ENCODE measurements around the gene COL13A1. TPM values are rescaled to one million over a fixed set of nuclear protein-coding genes. Genes with fewer than 3 reads are reported as not detected.

Gene COL13A1
- total and polyA plus RNA-seq, 2 of the 8 experiments (the other 6 are each of a cell fraction or from before 2014, with no cell fraction given), result 2.6 to 5.2 TPM

DNA sequence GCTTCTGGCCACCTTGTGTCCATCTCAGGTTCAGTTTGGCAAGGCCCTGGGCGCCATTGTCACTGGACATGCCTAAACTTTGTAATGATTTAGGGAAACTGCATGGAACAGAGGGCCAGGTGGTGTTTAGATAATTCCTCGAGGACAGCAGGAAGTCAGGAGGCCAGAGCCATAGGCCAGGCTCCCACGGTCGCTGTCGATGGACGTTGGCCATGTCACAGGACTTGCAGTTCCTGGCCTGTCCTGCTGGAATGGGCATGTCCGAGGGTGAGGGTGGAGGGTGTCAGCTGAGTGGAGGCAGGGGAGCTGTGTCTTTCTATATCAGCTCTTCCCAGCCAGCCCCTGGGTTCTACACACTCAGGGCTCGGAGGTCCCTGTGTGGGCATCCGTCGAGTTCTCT is 143.1 kb downstream of the COL13A1 start:
- H3K23me2 ChIP-seq (ENCODE audit: low read depth, low read length), result no peaks in the 10 kb centered on the region; the same call in 1 of the 2 replicates
- H3K18ac ChIP-seq (ENCODE audit: extremely low read depth, low read length), result no peak overlapping the region
- no peak overlapping the region for H4K91ac ChIP-seq (replicated peaks; ENCODE audit: insufficient read length, low read length)
- H3K23ac ChIP-seq (ENCODE audit: insufficient read length), result no peak overlapping the region
- H4K20me1 ChIP-seq (replicated peaks in 1 of 2; ENCODE audit: control insufficient read depth in 1 of 2, insufficient read depth in 2 of 2, low read length in 2 of 2), result no peaks in the 10 kb centered on the region
- H3K4me3 ChIP-seq (ENCODE audit: extremely low read depth in 1 of 4, insufficient read depth in 2 of 4, low read depth in 3 of 4, low read length in 4 of 4), result no peak overlapping the region
- no peak overlapping the region for H4K5ac ChIP-seq (ENCODE audit: insufficient read length, low read depth, low read length)
- no peaks in the 10 kb centered on the region for H3K27me3 ChIP-seq (replicated peaks in 1 of 4; ENCODE audit: control insufficient read depth in 3 of 4, extremely low read depth in 1 of 4, insufficient read depth in 3 of 4, low read length in 3 of 4)
- H3K9ac ChIP-seq (replicated peaks in 1 of 4; ENCODE audit: extremely low read depth in 1 of 4, low read depth in 3 of 4, low read length in 3 of 4), result no peak overlapping the region
- no peak overlapping the region for H3K14ac ChIP-seq (ENCODE audit: insufficient read length)
- no peak overlapping the region for H2BK12ac ChIP-seq (ENCODE audit: low read depth, low read length)
- ChIA-PET CTCF (ENCODE audit: partially characterized antibody) (interaction anchor here (0.9 to 9.8 kb wide), 3 partner anchors 14 to 154 kb away, joined by 3 to 94 read pairs (median 11); no protein-coding TSS in a partner anchor), POLR2A (ENCODE audit: partially characterized antibody) (interaction anchor here (0.7 kb wide), 1 partner anchor 155 kb away, joined by 3 read pairs; no protein-coding TSS in a partner anchor)
- H3K56ac ChIP-seq (replicated peaks; ENCODE audit: insufficient read length, low read depth, low read length), result no peak overlapping the region
- H2BK20ac ChIP-seq (ENCODE audit: low read length), result no peak overlapping the region
- DNase-seq (ENCODE audit: low read depth in 1 of 2, low spot score in 2 of 2), result no peak
- no peak overlapping the region for H3K27ac ChIP-seq (ENCODE audit: low read depth, low read length)
- no peaks in the 10 kb centered on the region; the same call in 1 of the 2 replicates for H3K79me1 ChIP-seq (ENCODE audit: low read depth, low read length)
- no peak overlapping the region for H3K4ac ChIP-seq (replicated peaks; ENCODE audit: insufficient read length, low read depth, low read length)
- no peak for FAIRE-seq
- 0 out of 2 replicates have a peak overlapping the region, but pooled peaks have one; percentile 39 for H2AK5ac ChIP-seq (ENCODE audit: low read depth, low read length)
- WGBS, 2 experiments (ENCODE audit: extremely low coverage in 1 of 2, insufficient coverage in 1 of 2, insufficient read length in 1 of 2, insufficient replicate concordance in 2 of 2, low coverage in 1 of 2, low lambda C conversion rate in 2 of 2, missing lambda C conversion rate in 1 of 2), result 87% methylated on average over 10 of the region's 10 CpGs; no CpG with 5 or more reads in 1 of the 2 experiments
- no peaks in the 10 kb centered on the region for H3K9me3 ChIP-seq (ENCODE audit: insufficient read depth in 2 of 2, low read depth in 1 of 2, low read length in 1 of 2)
- no peak overlapping the region for H3K4me2 ChIP-seq (ENCODE audit: insufficient read depth in 1 of 2, low read depth in 2 of 2, low read length in 2 of 2)
- H3K36me3 ChIP-seq (ENCODE audit: control insufficient read depth in 2 of 4, insufficient read depth in 4 of 4, low read length in 3 of 4), result no peaks in the 10 kb centered on the region
- no peak overlapping the region for H2BK5ac ChIP-seq (ENCODE audit: low read depth, low read length)
- TF ChIP-seq HDAC6 (IDR thresholded peaks at IDR 0.05; ENCODE audit: low read depth, low read length) (no peak), RXRA (IDR thresholded peaks at IDR 0.05; ENCODE audit: insufficient read depth, low read depth, low read length) (no peak), KDM4A (IDR thresholded peaks at IDR 0.05; ENCODE audit: low read depth, low read length, severe bottlenecking) (no peak), NANOG (IDR thresholded peaks at IDR 0.05; ENCODE audit: insufficient read depth, low read depth, low read length, poor library complexity, severe bottlenecking) (no peak)
- TF ChIP-seq, protein P1, sequence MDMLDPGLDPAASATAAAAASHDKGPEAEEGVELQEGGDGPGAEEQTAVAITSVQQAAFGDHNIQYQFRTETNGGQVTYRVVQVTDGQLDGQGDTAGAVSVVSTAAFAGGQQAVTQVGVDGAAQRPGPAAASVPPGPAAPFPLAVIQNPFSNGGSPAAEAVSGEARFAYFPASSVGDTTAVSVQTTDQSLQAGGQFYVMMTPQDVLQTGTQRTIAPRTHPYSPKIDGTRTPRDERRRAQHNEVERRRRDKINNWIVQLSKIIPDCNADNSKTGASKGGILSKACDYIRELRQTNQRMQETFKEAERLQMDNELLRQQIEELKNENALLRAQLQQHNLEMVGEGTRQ (IDR thresholded peaks at IDR 0.05; ENCODE audit: low read length), result no peak
- H2BK120ac ChIP-seq (replicated peaks; ENCODE audit: low read depth, low read length), result no peak overlapping the region
- no peak overlapping the region for H2AFZ ChIP-seq (ENCODE audit: low read length)
- H2BK15ac ChIP-seq (ENCODE audit: low read length), result no peak overlapping the region
- H3K4me1 ChIP-seq (replicated peaks in 1 of 4; ENCODE audit: control insufficient read depth in 3 of 4, insufficient read depth in 4 of 4, low read length in 3 of 4), result no peaks in the 10 kb centered on the region
- no peaks in the 10 kb centered on the region for H3K79me2 ChIP-seq (ENCODE audit: control insufficient read depth in 1 of 2, insufficient read depth in 2 of 2, low read length in 2 of 2)
- no peak overlapping the region for H4K8ac ChIP-seq (ENCODE audit: extremely low read depth, insufficient read depth, low read length)

Measured in H1 (cell line).